ENCODE measurements around the gene PLOD2. TPM values are rescaled to one million over a fixed set of nuclear protein-coding genes. Genes with fewer than 3 reads are reported as not detected.

Gene PLOD2
- total RNA-seq, 2 experiments from 2014 or later = not detected

DNA sequence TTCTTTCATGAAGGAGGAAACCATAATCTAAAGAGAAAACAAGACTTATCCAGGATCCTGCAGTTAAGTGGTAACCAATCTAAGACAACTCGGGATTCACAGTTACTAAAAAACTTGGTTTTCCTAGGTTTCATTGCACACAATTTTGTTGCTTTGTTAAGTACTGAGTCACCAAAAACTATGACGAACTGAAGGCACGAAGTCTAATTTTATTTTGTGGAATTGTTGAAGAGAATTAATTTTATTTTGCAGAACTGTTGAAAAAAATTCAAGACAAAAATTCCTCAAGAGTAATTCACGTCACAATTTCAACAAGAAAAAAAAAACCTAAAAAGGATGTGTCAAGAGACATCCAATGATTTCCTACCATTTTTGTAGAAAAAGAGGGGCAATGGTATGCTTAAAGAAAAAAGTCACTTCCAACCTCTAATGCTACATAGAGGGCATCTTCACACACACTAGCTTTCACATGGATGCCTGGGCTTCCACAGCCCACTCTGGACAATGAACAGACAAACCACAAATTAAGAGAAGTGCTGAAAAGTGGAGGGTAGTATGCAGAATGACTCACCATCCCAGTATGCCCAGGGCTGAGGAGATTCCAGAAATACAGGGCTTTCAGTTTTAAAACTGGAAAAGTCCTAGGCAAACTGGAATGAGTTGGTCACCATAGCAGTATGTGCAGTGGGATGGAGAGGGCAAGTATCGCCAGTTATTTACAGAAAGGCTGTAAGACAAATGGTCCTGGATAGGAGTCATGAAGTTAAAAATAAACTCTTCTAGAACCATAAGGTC, 29.2 kb downstream of the PLOD2 start:
- H4K20me1 ChIP-seq (ENCODE audit: insufficient read depth, low read length) = no peaks in the 10 kb centered on the region
- CTCF ChIA-PET (ENCODE audit: unreplicated experiment) = no interaction called here
- H3K9me3 ChIP-seq (ENCODE audit: low read length) = no peaks in the 10 kb centered on the region
- H3K4me1 ChIP-seq (ENCODE audit: insufficient read depth, low read length, poor library complexity, severe bottlenecking) = no peaks in the 10 kb centered on the region
- BruUV-seq (replicated peaks) = no TSS peak
- TF ChIP-seq, protein P1, sequence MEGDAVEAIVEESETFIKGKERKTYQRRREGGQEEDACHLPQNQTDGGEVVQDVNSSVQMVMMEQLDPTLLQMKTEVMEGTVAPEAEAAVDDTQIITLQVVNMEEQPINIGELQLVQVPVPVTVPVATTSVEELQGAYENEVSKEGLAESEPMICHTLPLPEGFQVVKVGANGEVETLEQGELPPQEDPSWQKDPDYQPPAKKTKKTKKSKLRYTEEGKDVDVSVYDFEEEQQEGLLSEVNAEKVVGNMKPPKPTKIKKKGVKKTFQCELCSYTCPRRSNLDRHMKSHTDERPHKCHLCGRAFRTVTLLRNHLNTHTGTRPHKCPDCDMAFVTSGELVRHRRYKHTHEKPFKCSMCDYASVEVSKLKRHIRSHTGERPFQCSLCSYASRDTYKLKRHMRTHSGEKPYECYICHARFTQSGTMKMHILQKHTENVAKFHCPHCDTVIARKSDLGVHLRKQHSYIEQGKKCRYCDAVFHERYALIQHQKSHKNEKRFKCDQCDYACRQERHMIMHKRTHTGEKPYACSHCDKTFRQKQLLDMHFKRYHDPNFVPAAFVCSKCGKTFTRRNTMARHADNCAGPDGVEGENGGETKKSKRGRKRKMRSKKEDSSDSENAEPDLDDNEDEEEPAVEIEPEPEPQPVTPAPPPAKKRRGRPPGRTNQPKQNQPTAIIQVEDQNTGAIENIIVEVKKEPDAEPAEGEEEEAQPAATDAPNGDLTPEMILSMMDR (conservative IDR thresholded peaks at IDR 0.05; ENCODE audit: low read length) = no peak
- TF ChIP-seq EZH2phosphoT487 (IDR thresholded peaks at IDR 0.05; ENCODE audit: borderline replicate concordance, low read depth, low read length) = no peak
- H3K4me3 ChIP-seq (ENCODE audit: low read depth, low read length, poor library complexity, severe bottlenecking) = no peak overlapping the region
- intact Hi-C loops (cut with micrococcal nuclease; ENCODE audit: unreplicated experiment) = no loop called here
- H2AFZ ChIP-seq (ENCODE audit: low read length) = no peak overlapping the region
- DNase-seq (ENCODE audit: low spot score) = no peak
- H3K9me2 ChIP-seq (ENCODE audit: insufficient read depth, low read length) = no peaks in the 10 kb centered on the region
- H3K27ac ChIP-seq (ENCODE audit: low read depth, low read length, poor library complexity, severe bottlenecking) = no peak overlapping the region
- POLR2A ChIA-PET = no interaction called here
- H3K4me2 ChIP-seq (ENCODE audit: low read length) = no peak overlapping the region
- no peaks in the 10 kb centered on the region for H3K79me2 ChIP-seq (ENCODE audit: insufficient read depth, low read depth, low read length)
- no peaks in the 10 kb centered on the region for H3K36me3 ChIP-seq (ENCODE audit: insufficient read depth, low read length)

DNA sequence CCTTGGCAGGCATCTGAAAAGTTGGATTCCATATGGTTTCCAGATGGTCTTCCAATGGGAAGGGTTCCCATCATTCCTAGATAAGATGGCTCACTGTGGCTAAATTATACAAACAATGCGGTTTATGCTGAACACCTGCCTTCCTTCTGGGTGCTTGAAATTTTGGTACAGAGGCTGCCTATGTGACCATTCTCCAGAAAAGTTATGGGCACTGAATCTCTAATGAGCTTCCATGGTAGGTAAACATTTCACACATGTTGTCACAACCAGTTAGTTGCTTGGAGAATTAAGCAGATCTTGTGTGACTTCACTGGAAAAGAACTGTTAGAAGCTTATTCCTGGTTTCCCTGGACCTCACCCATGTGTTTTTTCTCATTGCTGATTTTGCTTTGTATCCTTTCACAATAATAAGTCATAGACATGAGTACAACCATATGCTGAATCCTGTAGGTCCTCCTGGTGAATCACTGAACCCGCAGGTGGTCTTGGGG, 30.1 kb downstream of the PLOD2 start:
- no peaks in the 10 kb centered on the region for H3K36me3 ChIP-seq (ENCODE audit: insufficient read depth, low read length)
- H3K4me2 ChIP-seq (ENCODE audit: low read length) = no peak overlapping the region
- TF ChIP-seq, protein P1 (conservative IDR thresholded peaks at IDR 0.05; ENCODE audit: low read length) = no peak
- no peak for TF ChIP-seq EZH2phosphoT487 (IDR thresholded peaks at IDR 0.05; ENCODE audit: borderline replicate concordance, low read depth, low read length)
- intact Hi-C loops (cut with micrococcal nuclease; ENCODE audit: unreplicated experiment) = no loop called here
- H3K9me3 ChIP-seq (ENCODE audit: low read length) = no peaks in the 10 kb centered on the region
- ChIA-PET POLR2A (no interaction called here), CTCF (ENCODE audit: unreplicated experiment) (no interaction called here)
- no peak for DNase-seq (ENCODE audit: low spot score)
- H3K4me1 ChIP-seq (ENCODE audit: insufficient read depth, low read length, poor library complexity, severe bottlenecking) = no peaks in the 10 kb centered on the region
- no TSS peak for BruUV-seq (replicated peaks)
- H3K27ac ChIP-seq (ENCODE audit: low read depth, low read length, poor library complexity, severe bottlenecking) = no peak overlapping the region
- no peaks in the 10 kb centered on the region for H4K20me1 ChIP-seq (ENCODE audit: insufficient read depth, low read length)
- no peak overlapping the region for H3K4me3 ChIP-seq (ENCODE audit: low read depth, low read length, poor library complexity, severe bottlenecking)
- H3K9me2 ChIP-seq (ENCODE audit: insufficient read depth, low read length) = no peaks in the 10 kb centered on the region
- no peak overlapping the region for H2AFZ ChIP-seq (ENCODE audit: low read length)
- H3K79me2 ChIP-seq (ENCODE audit: insufficient read depth, low read depth, low read length) = no peaks in the 10 kb centered on the region

DNA sequence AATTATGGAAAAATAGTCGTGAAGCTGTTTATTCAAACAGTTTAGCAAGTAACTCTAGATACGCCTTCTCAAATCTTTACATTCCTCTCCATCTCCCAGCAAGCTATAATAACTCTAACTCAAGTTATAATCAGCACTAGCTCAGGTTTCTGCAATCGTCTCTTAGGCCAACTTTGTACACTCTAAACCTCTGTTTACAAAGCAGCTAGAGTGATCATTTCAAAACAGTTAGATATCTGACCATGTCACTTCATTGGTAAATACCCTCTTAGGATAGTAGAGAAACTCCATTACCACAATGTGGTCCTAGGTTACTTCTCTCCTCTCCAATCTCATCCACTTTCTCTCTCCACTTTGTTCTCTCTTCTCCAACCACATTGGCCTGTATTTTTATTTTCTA, 31.2 kb downstream of the PLOD2 start:
- Histone ChIP-seq H3K9me3 (ENCODE audit: low read length) (no peaks in the 10 kb centered on the region), H3K4me1 (ENCODE audit: insufficient read depth, low read length, poor library complexity, severe bottlenecking) (no peaks in the 10 kb centered on the region), H4K20me1 (ENCODE audit: insufficient read depth, low read length) (no peaks in the 10 kb centered on the region), H3K9me2 (ENCODE audit: insufficient read depth, low read length) (no peaks in the 10 kb centered on the region), H2AFZ (ENCODE audit: low read length) (no peak overlapping the region), H3K27ac (ENCODE audit: low read depth, low read length, poor library complexity, severe bottlenecking) (no peak overlapping the region), H3K4me3 (ENCODE audit: low read depth, low read length, poor library complexity, severe bottlenecking) (no peak overlapping the region), H3K4me2 (ENCODE audit: low read length) (no peak overlapping the region), H3K36me3 (ENCODE audit: insufficient read depth, low read length) (no peaks in the 10 kb centered on the region), H3K79me2 (ENCODE audit: insufficient read depth, low read depth, low read length) (no peaks in the 10 kb centered on the region)
- BruUV-seq (replicated peaks) = no TSS peak
- intact Hi-C loops (cut with micrococcal nuclease; ENCODE audit: unreplicated experiment) = no loop called here
- CTCF ChIA-PET (ENCODE audit: unreplicated experiment) = no interaction called here
- no peak for DNase-seq (ENCODE audit: low spot score)
- TF ChIP-seq EZH2phosphoT487 (IDR thresholded peaks at IDR 0.05; ENCODE audit: borderline replicate concordance, low read depth, low read length) = no peak
- TF ChIP-seq, protein P1 (conservative IDR thresholded peaks at IDR 0.05; ENCODE audit: low read length) = no peak
- POLR2A ChIA-PET = interaction anchor here (0.9 kb wide), 1 partner anchor 11 kb away, joined by 3 read pairs; no protein-coding TSS in a partner anchor

All from OCI-LY7 (cell line).